ENCODE data around the gene RPL19. TPM values are rescaled to one million over a fixed set of nuclear protein-coding genes. Genes with fewer than 3 reads are reported as not detected.

The RPL19 gene
- total RNA-seq, 4 donors from 2014 or later: 1,760 to 2,905 (median 2,361) TPM

DNA sequence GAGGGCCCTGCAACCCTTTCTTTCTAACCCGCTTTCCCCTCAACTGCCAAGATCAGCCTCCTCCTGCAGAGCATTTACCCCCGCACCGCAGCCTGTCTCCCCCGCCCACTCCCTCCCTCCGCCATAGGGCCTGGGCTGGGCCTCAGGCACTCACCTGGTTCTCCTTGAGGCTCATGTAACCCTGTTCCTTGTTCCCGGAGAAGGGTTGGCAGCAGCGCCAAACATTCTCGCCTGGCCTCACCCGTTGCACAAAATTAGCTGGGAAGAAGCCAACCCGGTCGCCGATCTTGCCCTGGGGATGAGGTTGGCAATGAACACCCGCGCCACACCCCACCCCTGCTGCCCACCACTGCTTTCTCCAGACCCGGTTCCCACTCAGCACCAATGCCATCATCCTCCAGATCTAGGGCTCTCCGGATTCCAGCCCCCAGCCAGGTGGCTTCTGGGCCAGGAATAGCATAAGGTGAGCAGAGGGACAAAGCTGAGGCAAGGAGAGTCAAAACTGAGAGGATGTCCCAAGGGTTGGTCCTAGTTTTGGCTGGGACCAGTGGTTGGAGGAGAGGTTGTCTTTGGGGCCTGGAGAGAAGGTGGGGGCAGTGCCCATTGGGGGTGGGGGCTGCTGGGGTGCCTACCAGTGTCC, 12.9 kb downstream of the RPL19 start:
- no peak for DNase-seq (ENCODE audit: extremely low spot score)
- Histone ChIP-seq H3K4me1 (peaks cover 14 to 27% (median 24%) of the 10 kb centered on the region in 4 donors), H3K27me3 (peaks cover 0 to 28% (median 0%) of the 10 kb centered on the region in 4 donors), H3K36me3 (no peaks in the 10 kb centered on the region), H3K4me3 (no peak overlapping the region), H3K9me3 (no peaks in the 10 kb centered on the region), H3K27ac (replicated peaks in 1 of 4) (no peak overlapping the region)
- no peak for TF ChIP-seq EP300 (IDR thresholded peaks at IDR 0.05)
- intact Hi-C loops (cut with DNase I): no loop called here
- 86% methylated on average over 16 of the region's 16 CpGs for WGBS

DNA sequence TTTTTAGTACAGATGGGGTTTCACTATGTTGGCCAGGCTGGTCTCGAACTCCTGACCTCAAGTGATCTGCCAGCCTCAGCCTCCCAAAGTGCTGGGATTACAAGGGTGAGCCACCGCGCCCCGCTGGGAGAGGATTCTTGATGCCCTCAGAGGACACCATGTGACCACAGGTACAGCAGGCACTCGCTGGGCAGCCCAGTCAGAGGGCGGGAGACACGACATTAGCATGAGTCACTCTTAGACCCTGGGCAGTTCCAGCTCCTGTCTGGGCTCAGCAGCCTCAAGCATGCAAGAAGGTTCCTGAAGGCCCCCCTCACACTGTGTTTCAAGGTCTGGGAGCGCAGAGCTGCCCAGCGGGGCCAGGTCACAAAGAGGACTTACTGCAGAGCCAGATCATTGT, 13.8 kb downstream of the RPL19 start:
- intact Hi-C loops (cut with DNase I): no loop called here
- no peak for DNase-seq (ENCODE audit: extremely low spot score)
- Histone ChIP-seq H3K9me3 (no peaks in the 10 kb centered on the region), H3K27ac (replicated peaks in 1 of 4) (no peak overlapping the region), H3K27me3 (peaks cover 0 to 34% (median 0%) of the 10 kb centered on the region in 4 donors), H3K36me3 (no peaks in the 10 kb centered on the region), H3K4me1 (peaks cover 14 to 19% (median 17%) of the 10 kb centered on the region in 4 donors), H3K4me3 (no peak overlapping the region)
- 92% methylated on average over 5 of the region's 9 CpGs for WGBS
- TF ChIP-seq EP300 (IDR thresholded peaks at IDR 0.05) (no peak), POLR2A (IDR thresholded peaks at IDR 0.05; ENCODE audit: low read depth) (no peak), POLR2AphosphoS5 (IDR thresholded peaks at IDR 0.05) (no peak)
- TF ChIP-seq, protein P1, sequence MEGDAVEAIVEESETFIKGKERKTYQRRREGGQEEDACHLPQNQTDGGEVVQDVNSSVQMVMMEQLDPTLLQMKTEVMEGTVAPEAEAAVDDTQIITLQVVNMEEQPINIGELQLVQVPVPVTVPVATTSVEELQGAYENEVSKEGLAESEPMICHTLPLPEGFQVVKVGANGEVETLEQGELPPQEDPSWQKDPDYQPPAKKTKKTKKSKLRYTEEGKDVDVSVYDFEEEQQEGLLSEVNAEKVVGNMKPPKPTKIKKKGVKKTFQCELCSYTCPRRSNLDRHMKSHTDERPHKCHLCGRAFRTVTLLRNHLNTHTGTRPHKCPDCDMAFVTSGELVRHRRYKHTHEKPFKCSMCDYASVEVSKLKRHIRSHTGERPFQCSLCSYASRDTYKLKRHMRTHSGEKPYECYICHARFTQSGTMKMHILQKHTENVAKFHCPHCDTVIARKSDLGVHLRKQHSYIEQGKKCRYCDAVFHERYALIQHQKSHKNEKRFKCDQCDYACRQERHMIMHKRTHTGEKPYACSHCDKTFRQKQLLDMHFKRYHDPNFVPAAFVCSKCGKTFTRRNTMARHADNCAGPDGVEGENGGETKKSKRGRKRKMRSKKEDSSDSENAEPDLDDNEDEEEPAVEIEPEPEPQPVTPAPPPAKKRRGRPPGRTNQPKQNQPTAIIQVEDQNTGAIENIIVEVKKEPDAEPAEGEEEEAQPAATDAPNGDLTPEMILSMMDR (IDR thresholded peaks at IDR 0.05): no peak

DNA sequence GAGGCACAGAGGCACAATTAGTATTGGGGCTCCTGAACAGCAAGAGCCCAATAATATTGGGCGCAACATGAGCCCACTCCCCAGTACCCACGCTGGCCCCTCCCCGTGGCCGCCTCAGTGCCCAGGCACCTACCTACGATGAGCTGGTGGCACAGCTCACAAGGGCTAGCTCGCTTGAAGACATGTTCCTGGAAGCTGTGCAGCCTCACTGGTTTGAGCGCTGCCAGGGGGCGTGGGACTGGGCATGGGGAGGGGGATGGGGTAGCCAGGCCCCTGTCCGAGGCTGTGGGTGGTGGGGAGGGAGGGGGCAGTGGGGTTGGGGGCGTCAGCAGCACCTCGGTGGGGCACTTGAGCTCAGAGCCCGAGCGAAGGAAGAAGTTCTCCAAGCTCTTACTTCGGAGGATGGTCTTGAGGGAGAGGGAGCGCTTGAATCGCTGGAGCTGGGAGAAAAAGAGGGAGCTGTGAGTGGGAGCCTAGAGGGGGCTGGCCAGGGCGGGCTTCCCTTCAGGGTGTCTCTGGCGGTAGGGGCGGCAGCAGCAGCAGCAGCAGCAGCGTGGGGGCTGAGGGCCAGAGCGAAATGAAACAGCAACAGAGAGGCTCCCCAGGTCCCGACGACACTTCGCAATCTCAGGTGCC, 17.8 kb downstream of the RPL19 start:
- no peaks in the 10 kb centered on the region for H3K4me1 ChIP-seq
- no peaks in the 10 kb centered on the region for H3K9me3 ChIP-seq
- intact Hi-C loops (cut with DNase I): no loop called here
- WGBS: 46% methylated on average over 21 of the region's 24 CpGs
- no peak for DNase-seq (ENCODE audit: extremely low spot score)
- H3K36me3 ChIP-seq: no peaks in the 10 kb centered on the region
- TF ChIP-seq POLR2AphosphoS5 (IDR thresholded peaks at IDR 0.05) (no peak), POLR2A (IDR thresholded peaks at IDR 0.05; ENCODE audit: low read depth) (no peak), EP300 (IDR thresholded peaks at IDR 0.05) (no peak)
- TF ChIP-seq, protein P1 (IDR thresholded peaks at IDR 0.05): no peak
- H3K4me3 ChIP-seq: no peak overlapping the region
- H3K27ac ChIP-seq (replicated peaks in 1 of 4): no peak overlapping the region
- H3K27me3 ChIP-seq: peaks cover 0 to 37% (median 0%) of the 10 kb centered on the region in 4 donors

DNA sequence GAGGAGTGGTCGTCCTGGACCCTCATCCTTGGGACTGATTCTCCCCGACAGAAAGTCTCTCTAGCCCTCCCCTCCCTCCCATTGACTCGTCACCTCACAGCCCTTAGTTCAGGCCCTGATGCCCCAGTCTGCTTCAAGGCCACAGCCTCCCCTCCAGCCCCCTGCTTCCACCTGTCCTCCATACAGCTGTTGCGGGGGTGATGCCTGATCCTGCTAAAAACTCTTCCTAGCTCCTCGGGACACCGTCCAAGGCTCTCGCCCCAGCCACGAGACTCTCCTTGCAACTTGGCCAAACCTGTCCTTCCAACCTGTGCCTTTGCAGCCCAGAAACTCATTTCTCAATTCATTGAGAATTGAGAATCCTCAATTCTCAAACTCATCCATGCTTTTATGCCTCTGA, 18.8 kb downstream of the RPL19 start:
- no peaks in the 10 kb centered on the region for H3K4me1 ChIP-seq

DNA sequence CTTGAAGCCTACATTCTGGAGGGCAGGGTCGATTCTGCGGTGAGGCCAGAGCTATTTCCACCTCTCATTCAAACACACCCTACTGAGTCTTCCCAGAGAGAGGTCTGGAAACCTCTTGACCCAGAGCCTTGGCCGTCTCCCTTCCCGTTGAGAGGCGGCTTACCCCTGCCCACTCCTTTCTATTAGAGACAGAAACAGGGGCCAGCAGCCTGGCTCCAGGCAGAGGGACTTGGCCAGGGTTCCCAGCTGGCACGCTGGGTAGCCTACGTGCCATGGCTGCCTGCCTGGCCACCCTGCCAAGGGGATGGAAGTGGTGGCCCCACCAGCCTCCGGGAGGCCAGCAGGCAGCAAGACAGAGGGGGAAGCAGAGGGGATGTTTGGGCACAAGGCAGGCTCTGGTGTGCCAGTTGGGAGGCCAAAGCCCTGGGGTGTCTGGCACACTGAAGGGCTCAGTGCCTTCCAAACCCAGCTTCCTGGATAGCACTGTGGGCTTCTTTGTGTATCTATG, 19.6 kb downstream of the RPL19 start:
- WGBS: 83% methylated on average over 4 of the region's 8 CpGs
- H3K27ac ChIP-seq (replicated peaks in 1 of 4): no peak overlapping the region
- no peaks in the 10 kb centered on the region for H3K36me3 ChIP-seq
- peaks cover 0 to 41% (median under 1%) of the 10 kb centered on the region in 4 donors for H3K27me3 ChIP-seq
- no peaks in the 10 kb centered on the region for H3K9me3 ChIP-seq
- no peak overlapping the region for H3K4me3 ChIP-seq
- DNase-seq (ENCODE audit: extremely low spot score): no peak
- TF ChIP-seq POLR2AphosphoS5 (IDR thresholded peaks at IDR 0.05) (no peak), POLR2A (IDR thresholded peaks at IDR 0.05; ENCODE audit: low read depth) (no peak), EP300 (IDR thresholded peaks at IDR 0.05) (no peak)
- TF ChIP-seq, protein P1 (IDR thresholded peaks at IDR 0.05): no peak
- intact Hi-C loops (cut with DNase I): no loop called here
- H3K4me1 ChIP-seq: peaks cover 0 to 4% (median 3%) of the 10 kb centered on the region in 4 donors

More for the DNA sequence above, 18.8 kb downstream of the RPL19 start:
- TF ChIP-seq EP300 (IDR thresholded peaks at IDR 0.05): no peak
- Histone ChIP-seq H3K9me3 (no peaks in the 10 kb centered on the region), H3K36me3 (no peaks in the 10 kb centered on the region), H3K27me3 (peaks cover 0 to 40% (median 0%) of the 10 kb centered on the region in 4 donors), H3K27ac (replicated peaks in 1 of 4) (no peak overlapping the region), H3K4me3 (no peak overlapping the region)
- DNase-seq (ENCODE audit: extremely low spot score): no peak
- intact Hi-C loops (cut with DNase I): no loop called here
- 68% methylated on average over 6 of the region's 8 CpGs for WGBS
